Stimulated activated CD4-positive, alpha-beta T cell treated with anti-CD3 and anti-CD28 coated beads, TNF-alpha, amount 100 ng/mL, for 48 hours (primary cell): ENCODE measurements around the gene TENM3.

Experiments
- DNase-seq, 3 donors: peaks; one replicate each; pipeline ENCODE4 v3.0.0-alpha.2; 2020; ENCODE audit warnings: low read depth in 3 of 3

The TENM3 gene

GRCh38 chr4:182770259-182770995, 527.2 kb downstream of the TENM3 start:
- DNase-seq: no peak

GRCh38 chr4:182770996-182771514, 527.9 kb downstream of the TENM3 start:
- DNase-seq: no peak

GRCh38 chr4:182775075-182775474, 531.9 kb downstream of the TENM3 start:
- DNase-seq: no peak

- no peak for DNase-seq
Measured at GRCh38 chr4:182776376-182777105, 533.3 kb downstream of the TENM3 start.

GRCh38 chr4:182778222-182778982, 535.2 kb downstream of the TENM3 start:
- DNase-seq: no peak

GRCh38 chr4:182786991-182787390, 543.8 kb downstream of the TENM3 start:
- no peak for DNase-seq

- DNase-seq: no peak
Measured at GRCh38 chr4:182788201-182788600, 545.0 kb downstream of the TENM3 start.

GRCh38 chr4:182789529-182789928, 546.3 kb downstream of the TENM3 start:
- DNase-seq: no peak

GRCh38 chr4:182795446-182796238, 552.4 kb downstream of the TENM3 start:
- DNase-seq: no peak

- no peak for DNase-seq
Measured at GRCh38 chr4:182799515-182800215, 556.5 kb downstream of the TENM3 start.

GRCh38 chr4:182800216-182800515, 557.0 kb downstream of the TENM3 start:
- no peak for DNase-seq

- no peak for DNase-seq
Measured at GRCh38 chr4:182801636-182802035, 558.4 kb downstream of the TENM3 start.

- DNase-seq: no peak
Measured at GRCh38 chr4:182802621-182803020, 559.4 kb downstream of the TENM3 start.

- DNase-seq: no peak
Measured at GRCh38 chr4:182803235-182803634, 560.0 kb downstream of the TENM3 start.

- no peak for DNase-seq
Measured at GRCh38 chr4:182804131-182804530, 560.9 kb downstream of the TENM3 start.

- DNase-seq: no peak
Measured at GRCh38 chr4:182805321-182805720, 562.1 kb downstream of the TENM3 start.

- no peak for DNase-seq
Measured at GRCh38 chr4:182805750-182806149, 562.5 kb downstream of the TENM3 start.

- peak; percentile 34 to 63 (median 52) for DNase-seq
Measured at GRCh38 chr4:182806259-182807252, 563.4 kb downstream of the TENM3 start.

GRCh38 chr4:182807346-182807745, 564.1 kb downstream of the TENM3 start:
- DNase-seq: no peak
